GM10248 (cell line): ENCODE measurements around the gene KRAS.

ENCODE experiments used
- CTCF ChIA-PET: fragments of 300-600 bp; sonication (Branson Sonifier 250); formaldehyde crosslinking; extraction: SDS; loops from one replicate; lab custom pipeline; 2021; ENCODE audit warnings: antibody characterized with exemption; lab: Yijun Ruan, JAX
- POLR2A ChIA-PET: fragments of 350-650 bp; sonication (Branson Sonifier 250); formaldehyde crosslinking; extraction: SDS; loops from one replicate; lab custom pipeline; 2020; ENCODE audit warnings: antibody characterized with exemption; lab: Yijun Ruan, JAX
- DNase-seq: peaks from one replicate; pipeline ENCODE4 v3.0.0; 2012; ENCODE audit errors: extremely low spot score
- TF ChIP-seq, protein P1 (sequence below): IDR thresholded peaks from 2 replicates; pipeline ENCODE4 v1.5.1; 2012; ENCODE audit warnings: mild to moderate bottlenecking, low read depth; ENCODE audit errors: extremely low read depth, missing control alignments, control extremely low read depth

Gene KRAS

DNA sequence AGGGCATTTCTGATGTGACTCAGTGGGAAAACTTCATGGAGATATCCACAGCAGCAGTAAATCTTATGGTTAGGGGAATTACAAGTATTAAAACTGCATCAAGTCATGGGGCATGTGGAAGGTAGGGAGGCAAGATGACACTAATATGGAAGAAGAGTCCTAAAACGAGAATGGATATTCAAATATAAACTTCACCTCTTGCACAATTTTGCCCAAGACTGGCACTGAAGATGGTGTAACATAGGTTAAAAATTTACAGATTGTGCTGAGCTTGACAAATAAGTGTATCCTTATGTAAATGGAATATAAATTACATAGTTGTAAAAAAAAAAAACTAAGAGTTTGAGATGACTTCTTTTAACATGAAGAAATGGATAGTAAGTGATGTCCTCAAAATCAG, 42.9 kb downstream of the KRAS start:
- DNase-seq = no peak
- ChIA-PET CTCF (interaction anchor here (1.4 kb wide), 1 partner anchor 13 kb away, joined by 4 read pairs; the partner anchor contains the start of genes DNAI7 and ETFRF1), POLR2A (interaction anchor here (0.7 kb wide), 1 partner anchor 210 kb away, joined by 3 read pairs; no protein-coding TSS in a partner anchor)
- TF ChIP-seq, protein P1, sequence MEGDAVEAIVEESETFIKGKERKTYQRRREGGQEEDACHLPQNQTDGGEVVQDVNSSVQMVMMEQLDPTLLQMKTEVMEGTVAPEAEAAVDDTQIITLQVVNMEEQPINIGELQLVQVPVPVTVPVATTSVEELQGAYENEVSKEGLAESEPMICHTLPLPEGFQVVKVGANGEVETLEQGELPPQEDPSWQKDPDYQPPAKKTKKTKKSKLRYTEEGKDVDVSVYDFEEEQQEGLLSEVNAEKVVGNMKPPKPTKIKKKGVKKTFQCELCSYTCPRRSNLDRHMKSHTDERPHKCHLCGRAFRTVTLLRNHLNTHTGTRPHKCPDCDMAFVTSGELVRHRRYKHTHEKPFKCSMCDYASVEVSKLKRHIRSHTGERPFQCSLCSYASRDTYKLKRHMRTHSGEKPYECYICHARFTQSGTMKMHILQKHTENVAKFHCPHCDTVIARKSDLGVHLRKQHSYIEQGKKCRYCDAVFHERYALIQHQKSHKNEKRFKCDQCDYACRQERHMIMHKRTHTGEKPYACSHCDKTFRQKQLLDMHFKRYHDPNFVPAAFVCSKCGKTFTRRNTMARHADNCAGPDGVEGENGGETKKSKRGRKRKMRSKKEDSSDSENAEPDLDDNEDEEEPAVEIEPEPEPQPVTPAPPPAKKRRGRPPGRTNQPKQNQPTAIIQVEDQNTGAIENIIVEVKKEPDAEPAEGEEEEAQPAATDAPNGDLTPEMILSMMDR = no peak

DNA sequence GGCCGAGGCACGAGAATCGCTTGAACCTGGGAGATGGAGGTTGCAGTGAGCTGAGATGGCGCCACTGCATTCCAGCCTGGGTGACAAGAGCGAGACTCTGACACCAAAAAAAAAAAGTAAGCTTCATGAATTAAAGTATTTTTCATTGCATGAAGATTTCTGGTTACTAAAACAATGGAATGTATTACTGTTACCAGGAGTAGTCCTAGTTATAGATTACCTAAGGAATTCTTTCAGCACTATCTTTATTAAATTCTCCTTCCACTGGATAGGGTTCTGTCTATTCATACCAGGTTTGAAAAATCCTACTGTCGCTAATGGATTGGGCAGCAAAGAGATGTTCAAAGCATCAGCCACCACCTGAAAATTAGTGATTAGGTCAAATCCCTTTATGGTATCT, 43.3 kb downstream of the KRAS start:
- DNase-seq = no peak
- ChIA-PET POLR2A (interaction anchor here (0.7 kb wide), 1 partner anchor 209 kb away, joined by 3 read pairs; no protein-coding TSS in a partner anchor), CTCF (no interaction called here)
- TF ChIP-seq, protein P1 = no peak

DNA sequence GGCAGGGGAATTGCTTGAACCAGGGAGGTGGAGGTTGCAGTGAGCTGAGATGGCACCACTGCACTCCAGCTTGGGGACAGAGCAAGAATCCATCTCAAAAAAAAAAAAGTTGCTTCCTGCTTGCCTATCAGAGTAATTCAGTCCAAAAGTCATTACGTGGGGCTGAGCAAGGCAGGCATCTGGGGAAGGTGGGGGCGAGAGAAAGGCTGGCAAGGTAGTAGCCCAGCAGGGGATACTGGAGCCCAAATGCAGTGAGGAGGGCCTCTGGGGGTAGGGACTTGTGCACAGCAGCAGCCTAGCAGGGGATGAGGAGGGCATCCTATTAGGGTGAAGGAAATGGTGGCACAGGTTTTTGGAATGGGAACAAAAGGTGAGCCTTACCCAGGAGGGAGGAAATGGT, 48.6 kb downstream of the KRAS start:
- TF ChIP-seq, protein P1 = no peak
- POLR2A ChIA-PET = no interaction called here
- no peak for DNase-seq
- CTCF ChIA-PET = interaction anchor here (0.8 kb wide), 1 partner anchor 39 kb away, joined by 4 read pairs; no protein-coding TSS in a partner anchor

DNA sequence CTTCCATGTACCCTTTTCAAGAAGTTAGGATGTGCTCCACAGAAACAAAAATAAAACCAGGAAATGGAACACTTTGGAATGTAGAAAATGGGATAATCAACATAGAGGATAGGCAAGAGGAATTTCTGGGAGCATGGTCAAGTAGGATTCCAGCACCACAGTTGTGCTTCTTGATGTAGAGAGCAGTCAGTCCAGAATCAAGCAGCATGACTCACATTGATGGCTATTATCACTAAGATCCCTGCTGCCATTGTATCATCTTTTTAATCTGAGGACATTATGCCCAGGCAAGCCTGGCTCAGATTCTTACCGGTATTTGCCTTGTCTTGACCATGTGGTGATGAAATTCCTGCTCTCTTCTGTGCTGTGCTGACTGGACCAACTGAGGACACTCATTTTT, 50.0 kb downstream of the KRAS start:
- ChIA-PET POLR2A (no interaction called here), CTCF (no interaction called here)
- TF ChIP-seq, protein P1 = no peak
- DNase-seq = no peak

DNA sequence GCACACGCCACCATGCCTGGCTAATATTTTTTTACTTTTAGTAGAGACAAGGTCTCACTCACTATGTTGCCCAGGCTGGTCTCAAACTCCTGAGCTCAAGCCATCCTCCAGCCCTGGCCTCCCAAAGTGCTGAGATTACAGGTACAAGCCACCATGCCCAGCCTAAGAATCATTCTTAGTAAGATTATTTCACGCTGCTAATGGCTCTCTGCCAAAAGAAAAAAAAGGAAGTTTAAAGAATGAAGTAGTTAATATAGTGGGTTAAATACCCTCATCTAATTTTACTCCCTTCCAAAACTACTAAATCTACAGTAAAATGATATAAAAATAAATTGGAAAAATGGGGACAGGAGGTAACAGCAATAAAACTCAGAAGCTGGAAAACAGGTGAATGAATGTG, 53.1 kb downstream of the KRAS start:
- POLR2A ChIA-PET = no interaction called here
- DNase-seq = no peak
- CTCF ChIA-PET = interaction anchor here (1.0 to 2.1 kb wide), 6 partner anchors 13 to 215 kb away, joined by 3 to 6 read pairs (median 3); no protein-coding TSS in a partner anchor
- TF ChIP-seq, protein P1 = no peak

DNA sequence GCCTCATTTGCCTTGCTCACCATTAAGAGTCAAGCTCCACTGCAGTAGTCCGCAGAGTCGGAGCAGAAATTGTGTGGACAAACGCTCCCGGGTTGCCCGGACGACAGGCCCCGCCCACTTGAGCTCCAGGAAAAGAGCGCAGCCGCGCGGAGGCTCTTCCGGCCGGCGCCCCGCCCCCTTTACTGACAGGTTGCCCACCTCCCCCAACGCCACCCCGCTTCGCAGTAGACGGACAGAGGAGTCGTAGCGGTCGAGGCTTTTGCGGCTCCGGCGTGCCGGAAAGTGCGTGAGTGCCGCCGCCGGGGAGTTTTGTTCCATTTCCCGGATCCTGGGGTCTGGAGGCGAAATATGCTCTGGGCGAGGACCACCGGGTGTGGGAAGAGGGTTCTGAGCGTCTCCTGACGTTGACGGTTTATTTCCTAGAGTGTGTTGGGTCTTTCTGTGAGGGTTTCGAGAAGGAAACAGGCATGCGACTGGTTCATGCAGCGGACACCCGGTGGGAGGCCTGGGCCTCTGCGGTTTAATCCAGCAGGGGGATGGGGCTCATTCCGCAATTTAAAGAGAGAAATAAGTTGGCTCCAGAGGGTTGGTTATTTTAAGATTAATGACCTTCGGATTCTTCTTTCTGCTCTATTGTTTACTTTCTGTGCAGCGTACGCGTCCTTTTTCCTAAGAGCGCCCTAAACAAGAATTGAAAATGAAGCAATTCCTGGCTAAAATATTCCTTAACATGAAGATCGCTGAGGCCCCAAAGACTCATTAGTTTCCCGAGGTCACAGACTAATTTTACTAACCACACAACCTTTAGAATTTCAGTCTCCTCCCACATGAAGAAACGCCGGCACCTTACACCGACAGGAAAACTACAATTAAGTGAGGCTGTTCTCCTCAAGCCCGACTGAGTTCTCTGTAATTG, 55.4 kb downstream of the KRAS start, which contains the start of the genes DNAI7 and ETFRF1:
TSS of gene DNAI7 (minus strand) at position 105 of the 916 bp plus-strand sequence. CDS start at position 23, 82 bp downstream.
TSS of gene ETFRF1 (plus strand) at position 182 of the 916 bp plus-strand sequence. CDS start 8,720 bp downstream, outside the sequence.
- peak; percentile 94 for DNase-seq
- POLR2A ChIA-PET = interaction anchor here (0.8 kb wide), 1 partner anchor 55 kb away, joined by 3 read pairs; the partner anchor contains the start of gene KRAS
- CTCF ChIA-PET = interaction anchor here (0.8 to 2.1 kb wide), 7 partner anchors 9 to 192 kb away, joined by 3 to 6 read pairs (median 4); no protein-coding TSS in a partner anchor
- TF ChIP-seq, protein P1 = no peak
